HepG2 (cell line): Measurements from ENCODE around the gene XAF1. TPM values are rescaled to one million over a fixed set of nuclear protein-coding genes. Genes with fewer than 3 reads are reported as not detected.

Source experiments
- ATAC-seq: fragments of 200-7000 bp; cut with Tn5 transposase; 3 replicates; pipeline ENCODE4 v1.9.1; 2020; ENCODE audit warnings: mild to moderate bottlenecking, moderate library complexity
- BruUV-seq: library from RNA; stranded (reverse); fragments of 400-500 nt; replicated peaks from 2 replicates; lab custom pipeline; 2021; lab: Mats Ljungman, UMichigan
- CTCF ChIA-PET: fragments of 300-600 bp; formaldehyde crosslinking; extraction: SDS; loops from one replicate; lab custom pipeline; 2021; ENCODE audit warnings: low total read pairs, inconsistent platforms, low intra/inter-chr PET ratio; lab: Yijun Ruan, JAX
- POLR2A ChIA-PET: fragments of 350-600 bp; sonication (Branson Sonifier 250); formaldehyde crosslinking; loops from one replicate; lab custom pipeline; 2020; ENCODE audit warnings: antibody characterized with exemption, inconsistent platforms; lab: Yijun Ruan, JAX
- DNase-seq: peaks from one replicate; pipeline ENCODE4 v3.0.0-alpha.2; 2015; ENCODE audit warnings: low spot score
- FAIRE-seq: peaks from 3 replicates; lab custom pipeline; 2011; peaks lifted over from hg19 to GRCh38; lab: Jason Lieb, UNC
- H2AFZ ChIP-seq: one replicate; pipeline ENCODE4 v1.6.1; 2011; ENCODE audit warnings: low read length, inconsistent platforms
- H3K27ac ChIP-seq: fragments of 300-600 bp; 3 replicates; pipeline ENCODE4 v1.8.0; 2011; ENCODE audit warnings: mixed run types, mild to moderate bottlenecking, mixed read lengths, low read length, inconsistent platforms; ENCODE audit not compliant: insufficient read depth; ENCODE audit errors: extremely low read length
- H3K27me3 ChIP-seq, 2 experiments: fragments of 200-600 bp in 1 of 2; 2 replicates in 1 of 2; 3 replicates in 1 of 2; pipeline versions ENCODE4 v1.6.0 to v1.8.0; 2011; ENCODE audit warnings: low read length in 2 of 2, mild to moderate bottlenecking in 2 of 2, moderate library complexity in 2 of 2, inconsistent platforms in 1 of 2; ENCODE audit not compliant: insufficient read depth in 2 of 2, control insufficient read depth in 1 of 2
- H3K36me3 ChIP-seq, 2 experiments: fragments of 200-600 bp in 1 of 2; replicated peaks in 1 of 2; 2 replicates in 1 of 2; 3 replicates in 1 of 2; pipeline versions ENCODE4 v1.5.1 to v1.8.0; 2011; ENCODE audit warnings: low read length in 2 of 2, inconsistent platforms in 1 of 2; ENCODE audit not compliant: insufficient read depth in 2 of 2, control insufficient read depth in 1 of 2
- H3K4me1 ChIP-seq: 2 replicates; pipeline ENCODE4 v1.5.1; 2012; ENCODE audit warnings: low read length, inconsistent platforms; ENCODE audit not compliant: insufficient read depth
- H3K4me2 ChIP-seq: 2 replicates; pipeline ENCODE4 v1.6.0; 2011; ENCODE audit warnings: low read depth, low read length, inconsistent platforms
- H3K4me3 ChIP-seq, 3 experiments: fragments of 200-600 bp in 1 of 3; sonication (generic), shearing (Covaris generic) in 1 of 3; replicated peaks in 1 of 3; 2 replicates each; pipeline ENCODE4 v1.5.1; 2011 to 2016; ENCODE audit warnings: low read length in 3 of 3, inconsistent platforms in 2 of 3, low read depth in 2 of 3, mild to moderate bottlenecking in 2 of 3, control low read depth in 1 of 3, mixed read lengths in 1 of 3; ENCODE audit not compliant: insufficient read depth in 1 of 3
- H3K79me2 ChIP-seq: one replicate; pipeline ENCODE4 v1.6.1; 2011; ENCODE audit warnings: low read length, inconsistent platforms; ENCODE audit not compliant: insufficient read depth
- H3K9ac ChIP-seq: 2 replicates; pipeline ENCODE4 v1.6.0; 2011; ENCODE audit warnings: mild to moderate bottlenecking, low read depth, low read length, inconsistent platforms; ENCODE audit not compliant: insufficient read depth
- H3K9me3 ChIP-seq: 2 replicates; pipeline ENCODE4 v1.5.1; 2012; ENCODE audit warnings: mild to moderate bottlenecking, low read length
- H4K20me1 ChIP-seq: 2 replicates; pipeline ENCODE4 v1.6.0; 2011; ENCODE audit warnings: inconsistent platforms, mild to moderate bottlenecking, low read length, moderate library complexity; ENCODE audit not compliant: insufficient read depth
- ATF5 ChIP-seq: sonication (generic); formaldehyde crosslinking; IDR thresholded peaks from 2 replicates; pipeline ENCODE4 v1.4.0; 2020; ENCODE audit warnings: mild to moderate bottlenecking, low read depth, missing genetic modification reagents
- DRAP1 ChIP-seq: IDR thresholded peaks from 2 replicates; pipeline ENCODE4 v1.6.1; 2016; ENCODE audit warnings: missing genetic modification reagents, missing compliant biosample characterization
- GATA4 ChIP-seq: sonication (generic); IDR thresholded peaks from 2 replicates; pipeline ENCODE4 v1.6.1; 2016; ENCODE audit warnings: antibody characterized with exemption, low read depth, borderline replicate concordance
- KLF13 ChIP-seq: sonication (generic); formaldehyde crosslinking; IDR thresholded peaks from 2 replicates; pipeline ENCODE4 v1.4.0; 2020; ENCODE audit warnings: mild to moderate bottlenecking, missing genetic modification reagents
- NR3C1 ChIP-seq: sonication (generic); formaldehyde crosslinking; IDR thresholded peaks from 2 replicates; pipeline ENCODE4 v1.4.0; 2020; ENCODE audit warnings: missing genetic modification reagents
- ZBED4 ChIP-seq: sonication (generic); formaldehyde crosslinking; IDR thresholded peaks from 2 replicates; pipeline ENCODE4 v1.4.0; 2020; ENCODE audit warnings: missing genetic modification reagents, borderline replicate concordance
- ZBTB33 ChIP-seq: sonication (generic); formaldehyde crosslinking; IDR thresholded peaks from 2 replicates; pipeline ENCODE4 v1.4.0; 2020; ENCODE audit warnings: missing genetic modification reagents
- ZNF281 ChIP-seq: sonication (generic); formaldehyde crosslinking; IDR thresholded peaks from 2 replicates; pipeline ENCODE4 v1.4.0; 2020; ENCODE audit warnings: missing genetic modification reagents, borderline replicate concordance
- ZNF503 ChIP-seq: sonication (generic); formaldehyde crosslinking; IDR thresholded peaks from 2 replicates; pipeline ENCODE4 v1.4.0; 2020; ENCODE audit warnings: missing genetic modification reagents
- ZNF615 ChIP-seq: sonication (generic); formaldehyde crosslinking; IDR thresholded peaks from 2 replicates; pipeline ENCODE4 v1.5.0; 2020; ENCODE audit warnings: mild to moderate bottlenecking, missing genetic modification reagents, borderline replicate concordance
- ZNF775 ChIP-seq: sonication (generic); formaldehyde crosslinking; IDR thresholded peaks from 2 replicates; pipeline ENCODE4 v1.4.0; 2020; ENCODE audit warnings: missing genetic modification reagents, mild to moderate bottlenecking, moderate library complexity, borderline replicate concordance
- WGBS: methylation state at CpG from one replicate; pipeline ENCODE4 v1.1.6; 2017; ENCODE audit warnings: low lambda C conversion rate; 5-methylcytosine and 5-hydroxymethylcytosine counted together
- in situ Hi-C: cut with HindIII; loops from 2 replicates; pipeline ENCODE4 v1.10.0; 2017; ENCODE audit warnings: low pct_unique_long_range_greater_than_20kb; ENCODE audit not compliant: extremely low pct_ligation_motif_present
- intact Hi-C: fragments of 100-400 bp; cut with micrococcal nuclease; formaldehyde crosslinking; loops from one replicate; pipeline ENCODE4 v1.10.0; 2022; ENCODE audit not compliant: unreplicated experiment
- polyA plus RNA-seq, 8 experiments: library from polyadenylated mRNA; depleted of rRNA in 3 of 8; stranded (reverse) in 7 of 8; unstranded in 1 of 8; fragments of >200 nt; fragmentation: Illumina TruSeq in 4 of 8; extraction: Trizol in 4 of 8; gene quantifications; 2 replicates each; pipeline versions ENCODE4 v1.2.1 to v1.2.3, GENCODE V29; 2011 to 2016; ENCODE audit warnings: low read depth in 4 of 8, missing spikeins in 1 of 8, mixed read lengths in 1 of 8; ENCODE audit not compliant: insufficient read depth in 1 of 8
- total RNA-seq, 5 experiments: library from RNA; depleted of rRNA; stranded (reverse); fragments of >200 nt; fragmentation: Illumina TruSeq; extraction: Trizol; gene quantifications; 2 replicates each; pipeline ENCODE4 v1.2.3, GENCODE V29; 2016; ENCODE audit warnings: low read depth in 1 of 5

Gene XAF1
- total and polyA plus RNA-seq, 2 of the 13 experiments (the other 11 are each of a cell fraction or from before 2014, with no cell fraction given): 1.2 to 2.4 TPM

GRCh38 chr17:6713918-6714271 is 42.0 kb upstream of the XAF1 start:
- FAIRE-seq (no peak), DNase-seq (no peak), ATAC-seq (no peak)
- Histone ChIP-seq H3K36me3 (no peaks in the 10 kb centered on the region), H3K4me1 (peaks cover 56% of the 10 kb centered on the region), H2AFZ (no peak overlapping the region), H3K27me3 (no peaks in the 10 kb centered on the region; a peak in 1 of 5 replicates), H4K20me1 (no peaks in the 10 kb centered on the region), H3K4me2 (0 out of 2 replicates have a peak overlapping the region, but pooled peaks have one; percentile 93), H3K27ac (no peak overlapping the region), H3K79me2 (peaks cover 30% of the 10 kb centered on the region), H3K4me3 (no peak overlapping the region; a peak in 1 of 6 replicates), H3K9me3 (peaks cover 7% of the 10 kb centered on the region; the same call in 1 of the 2 replicates), H3K9ac (no peak overlapping the region)
- intact Hi-C loops: loop anchor here (10.0 kb wide), 1 partner anchor 81 kb away; no protein-coding TSS in a partner anchor
- no TSS peak for BruUV-seq
- CTCF ChIA-PET: interaction anchor here (0.8 to 3.6 kb wide), 5 partner anchors 12 to 62 kb away, joined by 3 to 52 read pairs (median 3); partner anchors contain the start of genes C17orf100 and MED31
- POLR2A ChIA-PET: interaction anchor here (1.3 to 7.8 kb wide), 3 partner anchors 14 to 48 kb away, joined by 3 to 419 read pairs (median 59); no protein-coding TSS in a partner anchor
- in situ Hi-C loops: loop anchor here (5.0 kb wide), 1 partner anchor 47 kb away; no protein-coding TSS in a partner anchor
- 92% methylated on average over 29 of the region's 29 CpGs for WGBS
- TF ChIP-seq ZBTB33 (CRISPR knock-in tag) (0 out of 2 replicates have a peak, but pooled peaks have one; percentile 19), ZNF775 (CRISPR knock-in tag) (no peak), ZBED4 (CRISPR knock-in tag) (no peak), ZNF281 (CRISPR knock-in tag) (no peak), ZNF503 (CRISPR knock-in tag) (no peak), NR3C1 (0 out of 2 replicates have a peak, but pooled peaks have one; percentile 30), GATA4 (no peak), ZNF615 (CRISPR knock-in tag) (no peak), DRAP1 (CRISPR knock-in tag) (no peak), KLF13 (CRISPR knock-in tag) (no peak), ATF5 (CRISPR knock-in tag) (no peak)
